NB4 (cell line): ENCODE measurements around the gene GPRC5B.

Experiments used
- POLR2A ChIP-seq: IDR thresholded peaks from 2 replicates; pipeline ENCODE4 v1.6.1; 2011; ENCODE audit warnings: mild to moderate bottlenecking; ENCODE audit not compliant: insufficient read length; ENCODE audit errors: extremely low read depth
- TF ChIP-seq, protein P1 (sequence below): IDR thresholded peaks from one replicate; pipeline ENCODE4 v1.5.1; 2012; ENCODE audit warnings: low read depth, low read length
- TF ChIP-seq, protein P2 (sequence below): IDR thresholded peaks from 2 replicates; pipeline ENCODE4 v1.6.1; 2011; ENCODE audit warnings: low read depth, low read length

DNA sequence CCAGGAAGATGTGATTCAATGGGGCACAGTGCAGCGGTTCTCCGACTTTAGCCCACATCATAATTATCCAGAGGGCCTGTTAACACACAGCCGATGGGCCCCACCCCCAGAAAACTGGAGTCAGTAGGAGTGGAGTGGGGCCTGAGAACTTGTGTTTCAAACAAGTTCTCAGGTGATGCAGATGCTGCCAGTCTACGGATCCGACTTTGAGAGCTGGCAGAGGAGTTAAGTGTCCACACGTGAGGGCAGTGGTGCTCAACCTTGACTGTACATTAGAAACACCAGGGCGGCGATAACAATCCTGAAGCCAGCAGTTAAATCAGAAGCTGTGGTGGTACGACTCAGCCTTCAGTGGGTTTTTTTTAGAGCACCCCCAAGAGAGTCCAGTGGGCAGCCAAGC lies 75.0 kb downstream of the GPRC5B start:
- TF ChIP-seq, protein P1, sequence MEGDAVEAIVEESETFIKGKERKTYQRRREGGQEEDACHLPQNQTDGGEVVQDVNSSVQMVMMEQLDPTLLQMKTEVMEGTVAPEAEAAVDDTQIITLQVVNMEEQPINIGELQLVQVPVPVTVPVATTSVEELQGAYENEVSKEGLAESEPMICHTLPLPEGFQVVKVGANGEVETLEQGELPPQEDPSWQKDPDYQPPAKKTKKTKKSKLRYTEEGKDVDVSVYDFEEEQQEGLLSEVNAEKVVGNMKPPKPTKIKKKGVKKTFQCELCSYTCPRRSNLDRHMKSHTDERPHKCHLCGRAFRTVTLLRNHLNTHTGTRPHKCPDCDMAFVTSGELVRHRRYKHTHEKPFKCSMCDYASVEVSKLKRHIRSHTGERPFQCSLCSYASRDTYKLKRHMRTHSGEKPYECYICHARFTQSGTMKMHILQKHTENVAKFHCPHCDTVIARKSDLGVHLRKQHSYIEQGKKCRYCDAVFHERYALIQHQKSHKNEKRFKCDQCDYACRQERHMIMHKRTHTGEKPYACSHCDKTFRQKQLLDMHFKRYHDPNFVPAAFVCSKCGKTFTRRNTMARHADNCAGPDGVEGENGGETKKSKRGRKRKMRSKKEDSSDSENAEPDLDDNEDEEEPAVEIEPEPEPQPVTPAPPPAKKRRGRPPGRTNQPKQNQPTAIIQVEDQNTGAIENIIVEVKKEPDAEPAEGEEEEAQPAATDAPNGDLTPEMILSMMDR = no peak
- TF ChIP-seq, protein P2, sequence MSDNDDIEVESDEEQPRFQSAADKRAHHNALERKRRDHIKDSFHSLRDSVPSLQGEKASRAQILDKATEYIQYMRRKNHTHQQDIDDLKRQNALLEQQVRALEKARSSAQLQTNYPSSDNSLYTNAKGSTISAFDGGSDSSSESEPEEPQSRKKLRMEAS = no peak
- TF ChIP-seq POLR2A = no peak
